GM18861 (cell line): ENCODE data around the gene DNM3.
"Not testable (repeated sequence)": the region's sequence is repeated elsewhere in the genome, so short reads cannot be mapped to it uniquely, and the experiment has no call there.

Experiments
- ATAC-seq: cut with Tn5 transposase; IDR thresholded peaks from one replicate; pipeline ENCODE4 v1.9.1; 2021; ENCODE audit not compliant: unreplicated experiment

Gene DNM3

DNA sequence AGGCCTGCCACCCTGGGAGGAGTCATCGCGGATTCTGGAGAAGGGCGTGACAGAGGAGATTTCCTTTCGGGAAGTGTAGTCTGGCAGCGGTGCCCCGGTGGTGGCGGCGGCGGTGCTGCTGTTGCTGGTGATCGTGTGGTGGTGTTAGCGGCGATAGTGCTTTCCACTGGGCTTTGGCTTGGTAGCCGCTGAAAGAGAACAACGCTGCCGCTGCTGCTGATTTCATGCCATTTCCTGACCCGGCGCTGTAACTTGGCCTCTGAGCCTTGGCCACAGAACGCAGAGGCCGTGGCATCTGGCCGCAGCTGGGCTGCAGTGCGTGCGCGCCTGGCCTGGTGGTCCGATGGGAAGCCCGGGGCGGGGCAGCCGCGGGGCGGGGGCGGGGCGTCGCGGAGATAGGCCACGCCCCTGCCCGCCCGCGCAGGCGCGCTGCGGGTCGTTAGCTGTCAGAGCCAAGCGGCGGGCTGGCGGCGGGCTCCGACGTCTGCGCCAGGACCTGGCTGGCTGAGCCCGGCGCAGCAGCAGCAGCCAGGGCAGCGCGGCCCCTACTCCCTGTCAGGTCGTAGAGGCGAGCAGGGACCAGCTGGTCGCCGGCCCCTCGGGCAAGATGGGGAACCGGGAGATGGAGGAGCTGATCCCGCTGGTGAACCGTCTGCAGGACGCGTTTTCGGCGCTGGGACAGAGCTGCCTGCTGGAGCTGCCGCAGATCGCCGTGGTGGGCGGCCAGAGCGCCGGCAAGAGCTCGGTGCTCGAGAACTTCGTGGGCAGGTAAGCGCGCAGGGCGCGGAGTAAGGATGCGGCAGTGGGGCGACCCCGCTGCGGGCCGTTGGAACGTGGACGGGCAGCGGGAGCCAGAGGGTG is at the start of gene DNM3:
Gene DNM3 (plus strand): TSS at position 449 of the 861 bp plus-strand sequence. CDS start 159 bp downstream, at position 608.
- ATAC-seq, result peak; percentile 70

DNA sequence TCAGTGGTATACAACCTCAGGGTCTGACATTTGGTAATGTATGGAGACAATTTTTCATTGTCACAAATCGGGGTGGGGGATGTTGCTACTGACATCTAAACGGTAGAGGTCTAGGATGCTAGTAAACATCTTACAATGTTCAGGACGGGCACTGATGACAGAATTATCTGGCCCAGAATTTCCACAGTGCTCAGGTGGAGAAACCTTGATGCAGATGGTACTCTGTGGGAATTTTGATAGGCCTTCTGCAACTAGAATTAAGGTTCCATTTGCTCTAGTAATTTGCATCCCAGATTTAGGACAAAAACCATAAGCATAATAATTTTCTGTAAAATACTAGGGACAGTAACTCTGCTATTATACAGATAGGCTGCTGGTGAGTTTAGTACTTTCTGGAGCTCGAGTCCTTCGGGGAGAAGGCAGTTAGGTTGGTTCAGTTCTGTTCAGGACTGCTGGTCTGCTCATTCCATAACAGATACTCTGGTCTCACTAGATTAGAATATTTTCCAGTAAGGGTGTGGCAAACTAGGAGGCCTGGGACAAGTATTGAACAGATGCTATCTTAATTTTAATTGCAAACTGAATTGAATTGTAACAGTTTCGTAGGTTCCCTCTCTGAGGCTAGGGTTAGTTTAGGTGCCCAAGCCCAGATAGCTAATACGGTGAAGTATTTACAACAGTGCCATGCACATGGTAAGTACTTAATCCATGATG is 48.5 kb upstream of the DNM3 start:
- no peak for ATAC-seq

DNA sequence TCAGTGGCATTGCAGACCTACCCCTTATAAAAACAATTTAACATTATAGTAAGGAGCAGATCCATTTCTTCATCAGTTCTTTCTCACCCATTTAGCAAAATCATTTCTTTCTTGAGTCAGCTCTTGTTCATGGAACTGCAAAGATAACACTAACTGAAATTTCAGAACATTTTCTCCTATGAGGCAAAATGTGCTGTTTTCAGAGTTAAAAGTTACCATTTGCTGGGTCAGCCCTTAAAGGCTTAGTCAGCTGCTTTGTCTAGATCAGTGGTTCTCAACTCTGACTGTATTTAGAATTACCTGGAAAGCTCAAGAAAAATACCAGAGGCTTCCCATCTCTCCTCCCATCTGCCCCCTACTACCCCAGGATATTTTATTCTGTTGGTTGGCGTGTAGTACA is 47.7 kb upstream of the DNM3 start:
- ATAC-seq, result no peak

DNA sequence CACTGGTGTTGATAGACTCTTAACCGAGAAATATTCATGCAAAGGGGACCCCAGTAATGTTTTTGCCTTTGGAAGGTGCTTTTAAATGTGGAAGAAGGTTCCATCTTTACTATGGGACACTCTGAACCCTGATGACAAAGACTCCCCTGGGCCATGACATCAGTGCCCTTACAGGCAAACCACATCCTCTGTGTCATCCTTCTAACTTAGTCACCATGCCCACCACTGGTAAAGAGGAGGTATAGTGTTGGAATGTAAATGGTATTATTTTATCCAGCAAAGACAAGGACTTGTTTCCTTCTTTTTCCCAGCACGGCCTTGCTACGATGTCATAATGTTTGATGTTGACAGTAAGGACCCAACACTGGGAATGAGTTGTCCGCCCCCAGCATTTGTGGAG is 47.2 kb upstream of the DNM3 start:
- no peak for ATAC-seq

DNA sequence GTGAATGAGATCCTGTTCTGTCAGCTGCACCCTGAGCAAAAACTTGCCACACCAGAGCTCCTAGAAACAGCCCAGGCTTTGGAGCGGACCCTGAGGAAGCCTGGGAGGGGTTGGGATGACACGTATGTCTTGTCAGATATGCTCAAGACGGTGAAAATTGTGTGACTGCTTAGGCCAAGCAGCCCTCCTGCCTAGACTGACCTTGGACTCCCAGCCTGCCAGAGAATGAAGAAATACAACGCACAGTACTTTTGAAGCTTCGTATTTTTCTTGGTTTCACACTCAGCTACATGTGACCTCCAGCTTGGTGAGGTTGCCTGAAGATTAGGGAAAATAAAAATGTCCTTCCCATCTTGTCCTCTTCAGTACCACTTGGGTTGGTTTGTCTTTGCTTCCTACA is 44.7 kb upstream of the DNM3 start:
- ATAC-seq, result no peak

DNA sequence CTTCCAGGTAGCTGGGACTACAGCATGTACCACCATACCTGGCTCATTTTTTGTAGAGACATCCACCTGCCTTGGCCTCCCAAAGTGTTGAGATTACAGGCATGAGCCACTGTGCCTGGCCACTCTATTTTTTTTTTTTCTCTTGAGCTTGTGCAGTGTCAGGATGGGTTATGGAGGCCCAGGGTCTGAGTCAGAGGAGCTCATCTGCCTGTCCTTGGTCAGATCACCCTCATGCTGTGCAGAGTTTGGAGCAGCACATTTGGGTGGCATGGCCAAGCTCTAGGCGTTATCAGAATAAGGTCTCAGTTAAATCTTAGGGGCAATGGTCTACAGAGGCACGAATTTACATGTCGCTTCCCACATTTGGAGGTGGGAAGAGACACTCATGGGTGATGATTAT is 43.0 kb upstream of the DNM3 start:
- ATAC-seq, result no peak

DNA sequence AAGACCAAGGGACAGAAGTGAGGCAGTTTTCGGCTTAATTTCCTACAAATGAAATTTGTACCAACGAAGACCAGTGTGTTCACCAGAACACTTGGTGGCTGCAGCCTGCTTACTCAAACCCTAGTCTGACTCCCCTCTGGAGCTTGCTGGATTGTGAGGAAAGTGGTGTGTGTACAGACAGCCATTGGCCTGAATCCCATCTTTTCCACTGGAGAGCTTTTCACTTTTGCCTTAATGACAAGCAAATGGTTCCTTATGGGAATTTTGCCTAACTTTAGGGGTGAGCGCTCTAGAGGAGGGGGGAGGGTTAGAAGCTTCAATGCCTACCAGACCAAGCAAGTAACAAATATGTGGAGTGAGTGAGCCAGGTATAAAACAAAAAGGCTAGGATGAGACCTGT is 42.5 kb upstream of the DNM3 start:
- ATAC-seq, result no peak

DNA sequence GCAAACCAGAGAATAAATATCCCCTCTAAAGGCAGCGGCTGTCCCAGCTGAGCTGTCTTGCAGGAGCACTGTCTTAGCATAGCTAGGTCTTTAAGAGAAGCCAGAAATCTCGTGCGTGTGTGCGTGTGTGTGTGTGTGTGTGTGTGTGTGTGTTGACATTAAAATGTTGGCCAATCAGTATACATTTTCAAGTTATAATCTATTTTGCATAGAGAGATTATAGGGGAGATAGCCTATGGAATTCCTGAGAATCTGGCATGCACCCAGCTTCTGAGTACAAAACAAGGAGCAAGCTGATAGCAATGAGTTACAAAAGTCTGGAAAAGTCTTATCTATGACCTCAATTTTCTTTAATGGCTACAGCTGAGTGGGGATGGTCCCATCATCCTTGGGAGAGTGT is 42.1 kb upstream of the DNM3 start:
- ATAC-seq, result no peak

DNA sequence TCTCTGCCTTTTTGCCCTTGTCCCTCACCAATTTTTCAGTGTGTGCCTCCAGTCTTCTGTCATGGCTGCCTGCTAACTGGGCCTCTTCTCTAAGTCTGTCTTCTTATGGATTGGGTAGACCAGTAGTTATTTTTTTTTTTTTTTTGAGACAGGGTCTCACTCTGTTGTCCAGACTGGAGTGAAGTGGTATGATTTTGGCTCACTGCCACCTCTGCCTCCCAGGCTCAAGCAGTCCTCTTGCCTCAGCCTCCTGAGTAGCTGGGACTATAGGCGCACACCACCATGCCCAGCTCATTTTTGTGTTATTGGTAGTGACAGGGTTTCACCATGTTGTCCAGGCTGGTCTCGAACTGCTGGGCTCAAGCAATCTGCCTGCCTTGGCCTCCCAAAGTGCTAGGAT is 41.6 kb upstream of the DNM3 start:
- ATAC-seq, result not testable (repeated sequence)

DNA sequence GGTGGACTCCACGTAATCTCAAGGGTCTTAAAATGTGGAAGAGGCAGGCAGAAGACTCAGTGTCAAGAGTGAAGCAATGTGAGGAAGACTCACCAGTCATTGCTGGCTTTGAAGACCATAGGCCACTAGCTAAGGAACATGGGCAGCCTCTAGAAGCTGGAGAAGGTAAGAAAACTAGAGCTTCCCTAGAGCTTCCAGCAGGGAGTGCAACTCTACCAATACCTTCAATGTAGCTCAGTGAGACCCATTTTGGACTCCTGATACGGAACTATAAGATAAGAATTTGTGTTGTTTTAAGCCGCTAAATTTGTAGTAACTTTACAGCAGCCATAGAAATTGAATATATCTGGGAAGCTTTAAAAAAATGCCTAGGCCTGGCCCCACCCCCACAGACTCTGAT is 41.0 kb upstream of the DNM3 start:
- no peak for ATAC-seq

DNA sequence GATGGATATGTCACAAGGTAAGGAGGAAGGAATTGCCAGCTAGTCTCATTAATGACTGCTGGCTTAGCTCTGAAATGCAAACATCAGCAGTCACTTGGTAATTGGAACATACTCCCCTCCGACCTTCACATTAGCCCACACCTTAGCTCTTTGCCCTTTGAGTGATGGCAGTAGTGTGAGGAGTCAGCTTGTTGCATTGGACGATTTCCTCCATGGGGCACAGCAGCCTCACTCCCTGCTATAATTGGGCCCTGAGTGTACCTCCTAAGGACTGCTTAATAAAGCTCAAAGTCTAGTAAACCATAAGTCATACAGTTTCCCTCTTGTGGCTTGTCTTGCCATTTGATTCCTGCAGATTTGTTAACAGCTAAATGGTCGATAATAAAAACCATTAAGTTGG is 40.4 kb upstream of the DNM3 start:
- no peak for ATAC-seq

DNA sequence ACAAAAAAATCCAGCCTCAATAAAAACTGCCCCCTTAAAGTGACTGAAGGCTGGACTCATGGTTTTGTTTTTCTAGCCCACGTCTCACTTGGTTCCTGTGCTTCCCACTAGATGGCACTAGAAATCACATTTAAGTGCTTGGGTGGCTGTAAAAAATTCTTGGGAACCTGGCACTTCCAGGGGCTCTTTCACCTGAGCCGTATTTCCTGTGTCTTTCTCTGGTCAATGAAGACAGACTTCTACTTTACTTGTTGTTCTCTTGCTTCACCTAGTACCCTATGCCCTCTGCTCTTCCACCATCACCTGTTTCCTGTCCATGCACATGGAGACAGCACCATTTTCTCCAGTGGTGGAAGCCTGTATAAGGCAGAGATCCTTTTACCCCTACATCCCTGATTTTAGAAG is 39.8 kb upstream of the DNM3 start:
- no peak for ATAC-seq

DNA sequence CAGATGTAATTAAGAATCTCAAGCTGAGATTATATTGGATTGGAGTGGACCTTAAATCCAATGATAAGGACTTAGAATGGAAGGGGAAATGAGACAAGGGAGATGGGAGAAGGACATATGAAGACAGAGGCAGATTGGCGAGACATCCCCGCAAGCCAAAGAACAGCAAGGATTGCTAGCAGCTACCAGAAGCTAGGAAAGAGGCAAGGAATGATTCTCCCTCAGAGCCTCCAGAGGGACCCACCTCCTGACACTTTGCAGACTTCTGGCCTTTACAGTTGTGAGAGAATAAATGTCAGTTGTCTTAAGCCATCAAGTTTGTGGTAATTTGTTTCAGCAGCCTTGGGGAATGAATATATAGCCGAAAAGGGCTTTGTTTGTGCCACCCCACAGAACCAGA is 39.1 kb upstream of the DNM3 start:
- ATAC-seq, result no peak

DNA sequence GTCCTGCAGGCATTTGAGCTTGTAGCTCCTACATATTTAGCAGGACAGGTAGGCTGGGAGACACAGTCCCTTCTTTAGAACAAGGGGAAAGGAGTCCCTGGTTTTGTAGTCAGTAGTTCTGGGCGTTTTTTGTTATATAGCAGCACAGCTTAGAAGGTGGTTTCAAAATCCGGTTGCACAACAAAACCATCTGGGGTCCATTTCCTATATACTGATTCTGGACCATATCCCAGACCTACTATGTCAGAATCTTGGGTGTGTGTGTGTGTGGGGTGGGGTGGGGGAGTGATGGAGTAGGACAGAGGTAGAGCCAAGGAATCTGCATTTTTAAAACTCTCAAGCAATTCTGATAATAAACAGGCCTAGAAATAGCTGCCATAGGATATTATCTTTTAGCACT is 38.3 kb upstream of the DNM3 start:
- ATAC-seq, result no peak

DNA sequence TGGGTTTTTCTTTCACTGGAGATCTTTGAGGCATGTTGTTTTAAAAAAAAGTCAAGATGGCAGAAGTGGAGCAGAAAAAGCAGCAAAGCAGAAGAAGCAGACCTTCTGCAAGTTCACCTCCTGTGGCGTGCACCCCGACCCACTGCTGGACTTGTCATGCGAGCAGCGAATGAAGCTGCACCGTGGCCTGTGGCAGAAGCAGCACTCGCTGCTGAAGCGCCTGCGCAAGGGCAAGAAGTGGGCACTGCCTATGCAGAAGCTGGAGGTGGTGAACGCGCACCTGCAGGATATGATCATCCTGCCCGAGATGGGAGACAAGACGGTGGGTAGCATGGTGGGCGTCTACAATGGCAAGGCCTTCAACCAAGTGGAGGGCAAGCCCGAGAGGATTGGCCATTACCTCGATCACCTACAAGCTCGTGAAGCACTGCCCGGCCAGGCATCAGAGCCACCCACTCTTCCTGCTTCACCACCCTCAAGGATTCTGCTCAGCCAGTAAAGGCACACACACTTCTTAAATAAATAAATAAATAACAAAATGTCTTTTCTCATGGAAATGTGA is 37.8 kb upstream of the DNM3 start:
- ATAC-seq, result no peak

DNA sequence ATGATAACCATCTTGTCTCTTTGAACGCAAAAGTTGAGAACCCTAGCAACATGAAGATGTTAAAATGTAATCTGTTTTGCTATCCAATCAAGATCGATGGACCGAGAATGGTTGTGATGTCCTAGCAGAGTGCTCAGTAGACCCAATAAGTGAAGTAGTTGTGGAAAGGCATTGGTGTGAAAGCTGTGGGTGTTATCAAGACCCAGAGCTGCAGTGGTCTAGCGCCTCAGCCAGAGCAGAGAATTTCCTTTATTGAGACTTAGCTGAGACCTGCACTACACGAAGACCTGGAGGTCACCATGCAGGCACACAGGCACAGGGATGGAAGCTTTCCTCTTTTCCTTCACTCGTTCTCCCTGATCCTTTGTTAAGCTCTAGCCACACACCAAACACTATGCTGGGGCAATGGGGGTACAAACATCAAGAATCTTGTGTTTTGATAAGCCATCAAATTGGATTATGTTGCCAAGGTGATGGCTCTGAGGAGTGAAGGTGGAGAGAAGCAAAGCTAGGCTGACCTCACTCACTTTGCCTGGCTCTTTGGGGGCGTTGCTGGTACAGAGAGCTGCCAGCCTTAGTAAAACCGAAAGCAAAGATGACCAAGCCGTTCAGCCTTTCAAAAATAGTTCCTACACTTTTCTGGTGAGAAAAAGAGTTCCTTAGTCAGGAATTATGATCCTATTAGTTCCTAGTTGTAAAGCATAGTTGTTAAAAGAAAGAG is 35.7 kb upstream of the DNM3 start:
- ATAC-seq, result peak; percentile 76

DNA sequence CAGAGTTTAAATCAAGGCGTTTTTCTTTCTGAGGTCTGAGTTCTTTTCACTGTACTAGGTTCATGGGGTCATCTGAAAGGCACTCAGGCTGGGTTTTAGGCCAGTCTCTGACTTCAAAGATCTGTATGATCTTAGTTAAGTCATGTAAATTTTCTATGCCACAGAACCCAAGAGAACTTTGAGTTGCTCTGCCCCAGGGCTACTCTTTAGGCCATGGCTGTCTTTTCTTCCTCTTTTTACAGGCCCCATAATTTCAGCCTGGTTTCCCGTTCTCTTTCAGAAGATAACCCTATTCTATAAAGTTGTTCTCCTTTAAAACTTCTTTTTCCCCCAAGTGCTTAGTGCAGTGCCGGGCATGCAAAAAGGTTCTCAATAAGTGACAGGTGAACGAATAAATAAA is 33.7 kb upstream of the DNM3 start:
- ATAC-seq, result no peak

DNA sequence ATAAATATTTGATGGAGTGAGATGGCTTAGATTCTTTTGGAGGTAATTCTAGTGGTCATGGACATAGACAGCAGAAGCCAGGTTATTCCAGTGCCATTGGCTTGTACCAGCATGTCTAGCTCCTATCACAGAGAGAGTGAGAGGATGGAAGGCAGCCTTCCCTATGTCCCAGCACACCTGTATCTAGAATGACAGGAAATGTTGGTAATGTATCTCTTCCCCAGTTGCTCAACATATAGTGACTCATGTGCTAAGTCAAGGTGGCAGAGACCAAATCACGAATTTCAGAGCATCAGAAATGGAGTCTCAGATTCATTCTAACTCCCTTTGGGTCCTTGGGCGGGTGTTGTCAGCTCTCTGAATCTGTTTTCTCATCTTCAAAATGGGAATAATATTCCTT is 31.5 kb upstream of the DNM3 start:
- no peak for ATAC-seq

DNA sequence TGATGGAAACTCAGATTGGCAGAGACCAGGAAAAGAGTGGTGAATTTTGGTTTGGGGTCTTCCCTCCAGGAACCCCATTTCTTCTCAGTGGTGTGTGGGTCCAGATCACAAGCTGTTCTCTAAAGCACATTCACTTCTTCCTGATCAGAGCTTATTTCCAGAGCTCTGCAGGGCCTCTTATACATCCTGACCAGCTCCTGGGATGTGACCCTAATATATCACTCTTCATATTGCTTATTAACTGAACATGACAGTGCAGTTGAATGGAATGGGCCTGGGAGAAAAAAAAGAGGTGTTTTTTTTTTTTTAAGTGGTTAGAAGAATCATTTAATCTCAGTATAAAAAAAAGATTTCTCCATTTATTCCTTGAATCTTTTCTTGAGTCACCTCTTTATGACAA is 29.6 kb upstream of the DNM3 start:
- no peak for ATAC-seq

DNA sequence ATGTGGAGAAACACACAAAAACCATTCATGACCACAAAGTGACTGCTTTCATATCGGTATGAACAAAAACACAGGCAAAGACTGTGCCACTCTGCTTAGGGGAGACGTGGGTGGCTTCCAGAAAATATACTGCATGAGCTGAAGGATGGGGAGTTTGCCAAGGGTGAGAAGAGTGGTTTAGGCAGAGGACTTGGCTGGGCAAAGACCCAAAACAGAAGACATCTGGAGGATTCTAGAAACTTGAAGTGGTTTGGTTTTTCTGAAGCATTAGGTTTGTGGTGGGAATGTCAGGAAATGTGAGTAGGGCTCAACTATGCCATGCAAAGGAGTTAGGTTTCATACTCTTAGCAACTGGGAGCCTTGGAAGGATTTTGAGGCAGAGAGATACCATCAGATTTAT is 26.6 kb upstream of the DNM3 start:
- ATAC-seq, result no peak

DNA sequence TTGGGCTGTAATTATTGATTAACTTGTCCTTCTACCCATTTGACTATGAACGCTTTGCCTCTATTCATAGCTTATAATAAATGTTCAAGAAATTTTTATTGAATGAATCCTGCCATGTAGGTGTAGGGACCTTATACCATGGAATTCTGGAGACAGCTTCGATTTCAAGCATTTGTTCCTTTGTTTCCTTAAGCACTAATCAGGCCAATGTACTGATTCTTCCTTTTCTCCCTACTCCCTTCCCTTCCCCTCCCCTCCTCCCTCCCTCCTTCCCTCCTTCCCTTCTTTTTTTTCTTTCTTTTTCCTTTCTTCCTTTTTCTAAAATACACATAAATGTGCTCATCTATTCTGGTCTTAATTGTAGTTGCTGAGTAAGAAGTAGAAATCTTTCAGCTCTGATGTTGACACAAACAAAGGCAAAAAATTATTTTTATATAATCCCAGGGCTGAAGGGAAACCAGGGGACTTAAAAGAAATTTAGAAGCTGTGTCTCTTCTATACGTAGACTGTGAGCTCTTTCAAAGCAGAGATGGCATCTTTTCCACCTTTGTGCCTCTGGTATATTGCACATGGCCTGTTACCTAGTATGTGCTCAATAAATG is 24.9 kb upstream of the DNM3 start:
- no peak for ATAC-seq
